Testis (tissue), 2 donors: ENCODE data around the gene CTNNA2.

Experiments
- CTCF ChIP-seq, 3 experiments: fragments of 450-650 bp in 2 of 3; fragments of 200-600 bp in 1 of 3; sonication (generic) in 1 of 3; IDR thresholded peaks; one replicate each; pipeline ENCODE4 v1.5.1; 2016 to 2019; ENCODE audit warnings: antibody characterized with exemption in 3 of 3, mild to moderate bottlenecking in 2 of 3, moderate library complexity in 1 of 3
- POLR2A ChIP-seq: fragments of 450-650 bp; IDR thresholded peaks from one replicate; pipeline ENCODE4 v1.6.1; 2017; ENCODE audit warnings: antibody characterized with exemption, mild to moderate bottlenecking, moderate library complexity

DNA sequence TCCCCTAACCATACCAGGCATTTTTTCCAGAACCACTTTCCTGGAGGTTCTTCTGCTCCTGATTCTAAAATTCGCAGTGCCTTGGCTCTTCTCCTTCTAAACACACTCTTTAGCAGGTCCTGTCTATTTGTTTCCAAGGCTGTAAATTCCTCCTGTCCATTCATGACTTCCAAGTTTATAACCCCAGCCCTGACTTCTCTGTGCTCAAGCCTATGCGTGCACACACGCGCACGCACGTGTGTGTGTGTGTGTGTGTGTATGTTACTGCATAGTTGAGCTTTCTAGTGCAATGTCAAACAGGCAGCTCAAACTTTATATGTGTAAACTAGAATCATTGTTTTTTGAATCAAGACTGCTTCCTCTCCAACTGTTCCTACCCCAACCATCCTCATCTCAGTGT, 454.0 kb downstream of the CTNNA2 start:
- no peak for TF ChIP-seq CTCF (IDR thresholded peaks at IDR 0.05)
- TF ChIP-seq POLR2A = no peak
